ENCODE measurements around the gene PDCD2L.

PDCD2L gene

DNA sequence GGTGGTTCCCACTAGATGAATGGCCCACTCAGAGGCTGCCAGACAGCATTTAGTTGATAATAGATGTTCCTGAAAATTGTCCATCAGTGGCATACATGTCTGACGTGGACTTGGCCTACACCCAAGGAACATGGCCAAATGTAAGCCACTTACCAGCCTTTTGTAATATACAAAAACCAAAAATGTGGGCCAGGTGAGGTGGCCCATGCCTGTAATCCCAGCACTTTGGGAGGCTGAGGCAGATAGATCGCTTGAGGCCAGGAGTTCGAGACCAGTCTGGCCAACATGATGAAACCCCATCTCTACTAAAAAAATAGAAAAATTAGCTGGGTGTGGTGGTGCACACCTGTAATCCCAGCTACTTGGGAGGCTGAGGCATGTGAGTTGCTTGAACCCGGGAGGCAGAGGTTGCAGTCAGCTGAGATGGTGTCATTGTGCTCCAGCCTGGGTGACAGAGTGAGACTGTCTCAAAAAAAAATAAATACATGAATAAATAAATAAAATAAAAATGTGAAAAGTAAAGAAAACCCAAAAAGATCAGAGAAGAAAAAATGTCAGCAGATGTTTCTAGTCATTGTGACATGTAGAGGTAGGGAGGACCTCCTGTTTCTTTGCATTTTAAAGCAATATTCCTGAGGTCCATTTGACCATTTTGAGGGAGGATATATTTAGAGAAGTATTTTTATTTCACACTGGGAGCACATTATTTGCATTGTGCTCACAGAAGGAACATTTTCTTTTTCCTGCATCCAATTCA is 70.2 kb downstream of the PDCD2L start:
- no peak for DNase-seq

DNA sequence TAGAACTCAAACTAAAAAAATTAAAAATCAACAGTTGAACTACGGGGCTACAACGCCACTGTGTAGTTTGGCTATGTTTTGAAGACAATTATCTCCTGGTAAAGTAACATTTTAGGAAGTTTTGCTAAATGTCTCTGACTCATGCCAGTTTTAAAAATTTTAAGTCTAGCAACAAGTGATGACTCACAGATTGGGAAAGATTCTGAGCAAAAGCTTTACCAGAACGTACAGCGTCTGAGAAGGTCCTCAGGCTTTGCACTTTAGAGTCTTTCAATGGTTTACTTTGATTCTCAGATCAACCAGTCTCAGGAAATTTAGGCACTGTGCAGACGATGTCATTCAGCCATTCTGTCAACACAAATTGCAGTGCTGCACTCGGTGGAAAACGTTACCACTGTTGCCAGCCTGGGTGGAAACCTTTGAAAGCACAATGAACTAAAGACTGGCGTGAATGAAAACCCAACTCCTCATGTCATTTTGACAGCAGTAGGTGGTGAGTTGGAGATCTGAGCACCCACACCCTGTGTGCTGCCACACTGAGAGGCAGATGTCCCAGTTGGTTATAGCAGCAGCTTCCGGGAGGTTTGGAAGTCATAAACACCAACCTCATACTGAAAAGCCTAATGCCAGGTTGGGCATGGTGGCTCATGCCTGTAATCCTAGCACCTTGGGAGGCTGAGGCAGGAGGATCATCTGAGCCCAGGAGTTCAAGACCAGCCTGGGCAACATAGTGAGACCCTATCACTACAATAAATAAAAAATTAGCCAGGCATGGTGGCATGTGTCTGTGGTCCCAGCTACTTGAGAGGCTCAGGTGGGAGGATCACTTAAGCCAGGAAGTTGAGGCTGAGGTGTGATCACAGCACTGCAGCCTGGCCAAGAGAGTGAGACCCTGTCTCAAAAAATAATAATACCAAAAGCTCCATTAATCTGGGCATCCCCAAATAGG is 71.1 kb downstream of the PDCD2L start:
- DNase-seq: no peak

Measured in GOT3 (cell line).